ENCODE results near the gene CLSTN2. TPM values are rescaled to one million over a fixed set of nuclear protein-coding genes. Genes with fewer than 3 reads are reported as not detected.

CLSTN2 gene
- total and polyA plus RNA-seq, 2 of the 8 experiments (the other 6 are each of a cell fraction or from before 2014, with no cell fraction given), result 0.39 to 0.52 TPM

DNA sequence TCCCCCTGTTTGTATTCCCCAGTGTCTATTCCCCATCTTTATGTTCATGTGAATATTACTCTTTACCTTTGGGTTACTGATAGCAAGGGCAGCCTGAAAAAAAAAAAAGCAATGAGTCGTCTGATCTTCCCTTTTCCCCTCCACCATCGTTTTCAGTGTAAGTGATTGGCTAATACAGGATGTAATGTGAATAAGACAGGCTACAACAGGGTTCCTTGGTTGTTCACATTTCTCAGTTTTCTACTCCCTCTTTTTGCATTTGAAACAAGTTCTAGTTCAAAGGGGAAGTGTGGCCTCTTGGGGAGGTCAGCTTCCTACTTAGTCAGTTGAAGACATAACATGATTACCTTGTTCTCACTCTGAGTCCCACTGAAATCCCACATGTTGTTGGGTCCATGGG lies 464.9 kb downstream of the CLSTN2 start (continued):
- TF ChIP-seq NANOG (IDR thresholded peaks at IDR 0.05; ENCODE audit: insufficient read depth, low read depth, low read length, poor library complexity, severe bottlenecking), result no peak
- no peak for TF ChIP-seq CEBPB (IDR thresholded peaks at IDR 0.05; ENCODE audit: low read depth, low read length)
- no peak for TF ChIP-seq ASH2L (IDR thresholded peaks at IDR 0.05; ENCODE audit: low read length)

Data from H1 (cell line).